Keratinocyte (primary cell): ENCODE measurements around the gene VKORC1L1. TPM values are rescaled to one million over a fixed set of nuclear protein-coding genes. Genes with fewer than 3 reads are reported as not detected.
"Not testable (repeated sequence)": the region's sequence is repeated elsewhere in the genome, so short reads cannot be mapped to it uniquely, and the experiment has no call there.

Source experiments
- DNase-seq: peaks from one replicate; pipeline ENCODE4 v3.0.0-alpha.2; 2011; ENCODE audit warnings: low read depth, missing footprints, low spot score
- FAIRE-seq: peaks from 2 replicates; lab custom pipeline; 2011; peaks lifted over from hg19 to GRCh38; lab: Jason Lieb, UNC
- H2AFZ ChIP-seq: 2 replicates; pipeline ENCODE4 v1.6.0; 2012; ENCODE audit warnings: low read length, control low read depth, inconsistent platforms; ENCODE audit not compliant: control insufficient read depth
- H3K27ac ChIP-seq: 2 replicates; pipeline ENCODE4 v1.5.1; 2011; ENCODE audit warnings: low read length; ENCODE audit not compliant: control insufficient read depth, insufficient read depth
- H3K27me3 ChIP-seq: 3 replicates; pipeline ENCODE4 v1.6.0; 2011; ENCODE audit warnings: low read length; ENCODE audit not compliant: control insufficient read depth, insufficient read depth; ENCODE audit errors: extremely low read depth
- H3K36me3 ChIP-seq, 2 experiments: 2 replicates in 1 of 2; 3 replicates in 1 of 2; pipeline ENCODE4 v1.5.1; 2011; ENCODE audit warnings: low read length in 2 of 2, mild to moderate bottlenecking in 1 of 2; ENCODE audit not compliant: control insufficient read depth in 2 of 2, insufficient read depth in 2 of 2; ENCODE audit errors: extremely low read depth in 1 of 2
- H3K4me1 ChIP-seq: 3 replicates; pipeline ENCODE4 v1.5.1; 2011; ENCODE audit warnings: low read length; ENCODE audit not compliant: control insufficient read depth, insufficient read depth; ENCODE audit errors: extremely low read depth
- H3K4me2 ChIP-seq: 3 replicates; pipeline ENCODE4 v1.6.0; 2011; ENCODE audit warnings: low read depth, low read length; ENCODE audit not compliant: control insufficient read depth, insufficient read depth; ENCODE audit errors: extremely low read depth
- H3K4me3 ChIP-seq, 3 experiments: fragments of 200-600 bp in 1 of 3; sonication (generic) in 1 of 3; 2 replicates in 2 of 3; 3 replicates in 1 of 3; pipeline ENCODE4 v1.5.1; 2011 to 2016; ENCODE audit warnings: low read length in 3 of 3, mild to moderate bottlenecking in 3 of 3, control low read depth in 2 of 3, inconsistent platforms in 1 of 3, low read depth in 1 of 3, mixed read lengths in 1 of 3, mixed run types in 1 of 3, moderate library complexity in 1 of 3; ENCODE audit not compliant: control insufficient read depth in 2 of 3, insufficient read depth in 2 of 3; ENCODE audit errors: extremely low read depth in 1 of 3
- H3K79me2 ChIP-seq: 2 replicates; pipeline ENCODE4 v1.6.0; 2012; ENCODE audit warnings: low read length; ENCODE audit not compliant: control insufficient read depth, insufficient read depth
- H3K9ac ChIP-seq: 3 replicates; pipeline ENCODE4 v1.6.0; 2011; ENCODE audit warnings: low read length; ENCODE audit not compliant: control insufficient read depth, insufficient read depth; ENCODE audit errors: extremely low read depth
- H3K9me1 ChIP-seq: 3 replicates; pipeline ENCODE4 v1.6.0; 2011; ENCODE audit warnings: low read length; ENCODE audit not compliant: control insufficient read depth, insufficient read depth; ENCODE audit errors: extremely low read depth
- H3K9me3 ChIP-seq: 2 replicates; pipeline ENCODE4 v1.5.1; 2012; ENCODE audit warnings: low read depth, low read length; ENCODE audit not compliant: control insufficient read depth
- H4K20me1 ChIP-seq: 3 replicates; pipeline ENCODE4 v1.6.0; 2011; ENCODE audit warnings: low read length; ENCODE audit not compliant: control insufficient read depth, insufficient read depth; ENCODE audit errors: extremely low read depth
- dilution Hi-C: fragments of 300-500 bp; cut with MboI; formaldehyde crosslinking; loops from one replicate; pipeline ENCODE4 v1.7.0; 2020; ENCODE audit warnings: low sequenced_read_pairs; ENCODE audit not compliant: extremely low pct_ligation_motif_present
- polyA plus RNA-seq, 5 experiments: library from polyadenylated mRNA; depleted of rRNA in 3 of 5; stranded (reverse) in 3 of 5; stranded (forward) in 1 of 5; unstranded in 1 of 5; fragments of >200 nt; gene quantifications; 1 replicate in 1 of 5; 2 replicates in 3 of 5; 3 replicates in 1 of 5; pipeline versions ENCODE4 v1.2.1 to v1.2.3, GENCODE V29; 2011 to 2012; ENCODE audit warnings: missing spikeins in 2 of 5, low read depth in 1 of 5, low replicate concordance in 1 of 5

The VKORC1L1 gene
- polyA plus RNA-seq, 1 donor (not counting 4 experiments of a cell fraction or from before 2014, with no cell fraction given), result 19.4 TPM

DNA sequence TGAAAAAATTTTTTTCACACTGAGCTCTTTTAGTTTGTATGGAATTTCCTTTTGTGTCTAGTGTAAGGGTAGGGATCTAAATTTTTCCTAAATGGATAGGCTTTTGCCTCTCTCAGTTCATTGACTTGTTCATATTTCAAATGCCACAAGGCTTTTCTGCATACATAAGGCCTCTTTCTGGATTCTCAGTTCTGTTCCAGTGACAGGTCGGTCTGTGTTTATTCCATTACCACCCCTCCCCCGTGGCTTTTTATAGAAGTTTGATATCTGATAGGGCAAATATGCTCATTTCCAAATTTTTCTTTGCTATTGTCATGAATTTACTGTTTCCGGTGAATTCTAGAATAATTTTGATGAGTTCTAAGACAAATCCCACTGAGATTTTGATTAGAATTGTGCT lies 12.7 kb downstream of the VKORC1L1 start:
- H3K9me3 ChIP-seq, H3K36me3 ChIP-seq, H3K4me1 ChIP-seq, H3K9ac ChIP-seq, H3K4me2 ChIP-seq, H3K27me3 ChIP-seq, H3K9me1 ChIP-seq, H3K27ac ChIP-seq, H2AFZ ChIP-seq, dilution Hi-C loops, H3K79me2 ChIP-seq, FAIRE-seq, H3K4me3 ChIP-seq, DNase-seq, H4K20me1 ChIP-seq: not testable (repeated sequence)

DNA sequence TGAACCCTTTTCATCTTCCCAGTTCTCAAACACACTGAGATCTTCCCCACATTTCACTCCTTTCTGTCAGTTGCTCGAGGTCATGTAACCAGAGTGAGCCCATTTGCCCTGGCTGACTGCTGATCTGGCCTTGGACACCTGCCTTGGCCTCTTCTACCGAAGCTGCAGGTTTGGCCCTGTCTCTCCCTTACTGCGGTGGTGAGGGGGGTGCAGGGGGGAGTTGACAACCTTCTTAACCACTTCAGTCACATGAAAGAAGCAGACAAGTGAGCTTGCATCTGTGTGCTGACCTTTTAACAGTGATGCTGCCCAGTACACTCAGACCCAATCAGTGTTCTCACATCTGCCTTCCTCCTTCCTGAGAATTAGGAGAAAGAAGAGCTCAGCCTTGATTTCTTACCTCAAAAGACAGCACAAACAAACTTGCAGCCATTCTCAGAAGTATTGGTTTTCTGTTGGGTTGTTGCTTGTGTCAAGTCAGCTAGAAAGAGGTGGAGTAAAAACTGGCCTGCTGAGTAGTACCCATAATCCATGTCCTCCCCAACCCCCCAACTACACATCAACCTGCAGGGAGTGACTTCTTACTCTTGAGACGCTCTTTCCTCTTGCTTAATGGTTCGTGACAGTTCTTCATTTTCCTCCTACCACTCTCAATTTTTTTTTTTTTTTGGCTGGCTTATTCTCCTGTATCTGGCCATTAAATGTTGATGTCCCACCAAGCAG lies 15.7 kb downstream of the VKORC1L1 start:
- H3K27me3 ChIP-seq, H3K4me1 ChIP-seq, H3K9me3 ChIP-seq, H3K27ac ChIP-seq, H3K9ac ChIP-seq, H2AFZ ChIP-seq, H3K9me1 ChIP-seq, FAIRE-seq, H4K20me1 ChIP-seq, H3K4me2 ChIP-seq, DNase-seq, H3K4me3 ChIP-seq, H3K36me3 ChIP-seq, dilution Hi-C loops: not testable (repeated sequence)
- H3K79me2 ChIP-seq, result peaks cover 14% of the 10 kb centered on the region

DNA sequence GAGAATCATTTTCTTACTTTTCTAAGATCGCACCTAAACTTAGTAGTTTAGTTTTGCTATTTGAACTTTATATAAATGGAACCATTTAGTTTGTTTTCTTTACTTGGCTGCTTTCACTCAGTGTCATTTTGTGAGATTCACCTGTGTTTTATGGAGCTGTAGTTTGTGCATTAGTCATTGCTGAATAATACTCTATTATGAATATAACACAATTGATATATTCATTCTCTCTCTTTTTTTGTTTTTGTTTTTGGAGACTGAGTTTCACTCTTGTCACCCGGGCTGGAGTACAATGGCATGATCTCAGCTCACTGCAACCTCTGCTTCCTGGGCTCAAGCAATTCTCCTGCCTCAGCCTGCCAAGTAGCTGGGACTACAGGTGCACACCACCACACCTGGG lies 16.8 kb downstream of the VKORC1L1 start:
- H3K4me1 ChIP-seq, H3K9me1 ChIP-seq, H3K36me3 ChIP-seq, FAIRE-seq, DNase-seq, H3K9ac ChIP-seq, H4K20me1 ChIP-seq, H3K9me3 ChIP-seq, H2AFZ ChIP-seq, dilution Hi-C loops, H3K4me3 ChIP-seq, H3K27me3 ChIP-seq, H3K4me2 ChIP-seq, H3K27ac ChIP-seq: not testable (repeated sequence)
- H3K79me2 ChIP-seq, result peaks cover 12% of the 10 kb centered on the region
